Sciatic nerve (tissue), 2 donors: ENCODE results near the gene ACOXL. TPM values are rescaled to one million over a fixed set of nuclear protein-coding genes. Genes with fewer than 3 reads are reported as not detected.

Source experiments
- ATAC-seq: fragments of 200-7000 bp; cut with Tn5 transposase; one replicate; pipeline ENCODE4 v1.9.1; 2020; ENCODE audit warnings: mild to moderate bottlenecking, moderate library complexity
- DNase-seq: peaks from one replicate; pipeline ENCODE4 v3.0.0-alpha.2; 2020; ENCODE audit warnings: low spot score
- intact Hi-C: fragments of 100-400 bp; cut with DNase I; formaldehyde crosslinking; loops from one replicate; pipeline ENCODE4 v1.14.2; 2022
- total RNA-seq: library from RNA; stranded (reverse); fragmentation: NEBNext Ultra II Directional; extraction: Animal tissue kit (Norgen Biotek cat#: 25700); gene quantifications from one replicate; pipeline ENCODE4 v1.2.1, GENCODE V29; 2021
- donor health status: DM: no; HTN: no; CAD: no.
- donor health status: DM: no; HTN: no; CAD: no.

ACOXL gene
- total RNA-seq, 1 donor from 2014 or later, result not detected

DNA sequence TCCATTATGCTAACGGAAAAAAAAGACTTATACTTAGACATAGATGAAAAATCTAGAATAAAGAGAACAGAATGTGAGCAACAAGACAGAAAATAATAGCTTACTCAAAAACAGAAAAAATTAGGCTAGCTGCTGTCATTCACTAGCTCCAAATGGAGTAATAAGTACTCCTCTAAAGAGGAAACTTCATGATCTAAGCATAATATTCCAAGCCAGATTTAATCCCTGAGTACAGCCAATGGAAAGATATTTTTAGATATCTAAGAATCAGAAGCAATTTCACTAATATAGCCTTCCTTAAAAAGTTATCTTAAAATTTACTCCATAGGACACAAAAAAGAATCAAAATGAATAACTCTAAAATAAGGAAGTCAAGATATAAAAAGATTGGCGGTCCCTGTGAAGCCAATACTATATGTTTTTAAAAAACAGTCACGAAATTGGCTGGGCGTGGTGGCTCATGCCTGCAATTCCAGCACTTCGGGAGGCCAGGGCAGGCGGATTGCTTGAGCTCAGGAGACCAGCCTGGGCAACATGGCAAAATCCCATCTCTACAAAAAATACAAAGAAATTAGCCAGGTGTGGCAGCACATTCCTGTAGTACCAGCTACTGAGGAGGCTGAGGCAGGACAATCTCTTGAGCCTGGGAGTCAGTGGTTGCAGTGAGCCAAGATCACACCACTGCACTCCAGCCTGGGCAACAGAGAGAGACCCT, 265.1 kb downstream of the ACOXL start:
- DNase-seq (no peak), ATAC-seq (no peak)
- intact Hi-C loops, result no loop called here

DNA sequence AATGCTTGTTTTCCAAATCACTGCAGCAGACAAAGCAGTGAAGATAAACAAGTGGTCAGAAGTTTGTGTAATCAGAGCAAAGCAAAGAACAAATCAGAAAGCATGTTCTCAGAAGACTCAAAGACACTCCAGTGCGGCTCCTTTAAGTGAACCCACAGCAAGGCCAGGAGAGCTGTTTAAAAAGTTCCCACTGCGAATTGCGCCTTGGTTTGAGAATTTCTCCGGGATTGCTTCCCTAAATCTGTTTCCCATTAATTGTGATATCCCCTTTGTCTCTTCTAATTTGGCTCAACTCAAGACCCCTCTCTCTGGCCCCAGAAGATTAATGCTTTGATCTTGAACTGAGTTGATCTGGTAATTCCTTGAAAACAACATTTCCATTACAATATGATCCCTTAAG, 265.9 kb downstream of the ACOXL start:
- DNase-seq, result no peak
- ATAC-seq, result no peak
- intact Hi-C loops, result no loop called here

DNA sequence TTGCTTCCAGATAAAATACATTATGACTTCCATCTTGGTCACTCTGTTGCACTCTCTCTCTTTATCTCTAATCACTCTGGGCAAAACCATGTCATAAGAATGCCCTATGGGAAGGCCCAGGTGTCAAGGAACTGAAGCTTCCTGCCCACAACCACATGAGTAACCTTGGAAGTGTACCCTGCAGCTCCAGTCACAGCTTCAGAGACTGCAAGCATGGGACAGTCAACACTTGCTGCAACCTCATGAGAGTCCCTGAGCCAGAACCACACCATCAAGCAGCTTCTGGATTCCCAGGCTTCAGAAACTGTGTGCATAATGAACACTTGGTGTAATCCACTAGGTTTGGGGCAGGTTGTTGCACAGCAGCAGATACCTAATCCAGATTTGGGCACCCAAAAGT, 267.3 kb downstream of the ACOXL start:
- DNase-seq (no peak), ATAC-seq (no peak)
- intact Hi-C loops, result no loop called here

DNA sequence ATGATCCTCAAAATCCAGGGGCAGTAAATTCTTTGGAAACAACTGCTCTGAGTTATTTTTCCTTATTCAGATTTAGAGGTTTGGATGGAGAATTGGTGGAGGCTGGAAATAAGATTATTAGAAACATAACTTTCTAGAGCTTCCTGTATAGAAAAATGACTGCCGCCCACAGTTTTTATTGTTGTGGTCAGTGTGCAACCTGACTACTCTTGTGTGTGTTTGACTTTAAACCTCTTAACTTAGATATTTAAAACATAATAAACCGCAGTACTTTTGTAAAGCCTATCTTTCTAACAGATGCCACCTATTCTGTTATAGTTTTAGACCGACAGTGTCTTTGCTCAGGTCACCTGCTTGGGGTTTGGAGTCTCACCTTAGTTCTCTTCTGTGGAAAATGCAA, 272.9 kb downstream of the ACOXL start:
- intact Hi-C loops, result no loop called here
- ATAC-seq (no peak), DNase-seq (no peak)

DNA sequence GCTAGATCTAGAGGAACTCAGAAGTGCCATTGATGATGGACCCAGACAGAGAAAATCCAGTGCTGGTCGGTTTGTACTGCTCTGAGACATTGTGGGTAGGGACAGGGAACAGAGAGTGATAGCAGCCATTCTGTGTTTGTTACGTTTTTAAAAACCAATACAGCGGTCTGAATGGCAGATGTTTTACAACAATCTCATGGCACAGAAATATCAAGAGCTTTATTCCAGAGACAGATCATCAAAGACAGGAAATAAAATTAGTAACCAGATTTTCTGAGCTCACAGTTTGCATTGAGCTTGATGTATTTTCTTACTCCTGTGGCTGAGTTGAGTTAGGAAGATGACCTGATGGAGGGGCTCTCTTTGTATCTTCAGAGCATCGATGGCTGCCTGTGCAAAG, 273.4 kb downstream of the ACOXL start:
- intact Hi-C loops, result no loop called here
- no peak for DNase-seq
- no peak for ATAC-seq

DNA sequence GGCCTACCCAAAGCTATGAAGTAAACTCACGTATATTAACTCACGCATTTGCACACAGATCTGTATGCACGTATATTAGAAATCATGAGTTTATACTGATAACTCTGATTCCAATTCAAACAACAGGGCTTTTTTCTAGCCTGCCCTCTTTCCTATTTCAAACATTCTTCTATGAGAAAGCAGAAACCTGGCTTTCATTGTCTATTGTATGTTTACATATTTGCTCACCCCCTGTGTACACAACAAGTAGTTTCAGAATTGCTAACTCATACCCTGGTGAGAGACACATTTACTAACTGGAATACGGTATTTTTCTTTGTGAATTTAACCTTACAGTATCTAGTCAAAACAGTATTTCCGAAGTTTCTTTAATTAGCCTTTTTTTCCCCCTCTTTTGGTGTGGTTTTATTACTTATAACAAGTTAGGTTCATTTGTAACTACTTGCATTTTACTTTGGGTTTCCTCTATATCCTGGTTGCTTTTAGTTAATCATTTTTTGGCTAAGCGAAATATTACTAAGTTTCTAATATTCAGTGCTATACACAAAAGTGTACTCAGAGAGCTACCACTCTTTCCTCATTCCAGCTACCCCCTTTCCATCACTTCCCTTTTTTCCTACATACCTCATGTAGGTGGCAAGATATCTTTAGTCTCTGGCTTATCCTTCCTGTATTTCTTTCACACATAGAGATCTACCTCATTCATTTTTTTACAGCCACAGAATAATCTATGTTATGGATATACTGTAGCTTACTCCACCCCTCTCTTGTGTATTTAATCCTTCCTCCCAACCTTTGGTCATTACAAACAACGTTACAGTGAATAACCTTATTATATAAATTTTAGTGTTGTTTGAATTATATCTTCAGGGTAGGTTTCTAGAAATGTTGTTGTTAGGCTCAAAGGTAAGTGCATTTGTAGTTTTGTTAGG, 275.6 kb downstream of the ACOXL start:
- no peak for DNase-seq
- no peak for ATAC-seq
- intact Hi-C loops, result no loop called here

DNA sequence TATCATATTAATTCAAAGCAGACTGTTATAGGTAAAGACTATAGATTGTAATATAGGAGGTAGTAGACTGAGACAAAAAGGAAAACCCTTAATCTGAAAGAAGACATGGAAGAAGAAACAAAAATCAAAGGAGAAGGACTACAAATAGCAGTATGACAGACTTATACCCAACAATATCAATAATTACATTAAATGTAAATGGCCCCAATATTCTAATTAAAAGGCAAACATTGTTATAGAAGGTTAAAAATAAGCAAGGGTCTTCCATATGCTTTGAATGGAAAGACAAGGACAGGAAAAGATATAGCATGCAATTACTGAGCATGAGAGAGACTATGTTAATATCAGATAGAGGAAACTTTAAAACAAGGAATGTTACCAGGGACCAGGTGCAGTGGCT, 278.8 kb downstream of the ACOXL start:
- intact Hi-C loops, result no loop called here
- no peak for ATAC-seq

DNA sequence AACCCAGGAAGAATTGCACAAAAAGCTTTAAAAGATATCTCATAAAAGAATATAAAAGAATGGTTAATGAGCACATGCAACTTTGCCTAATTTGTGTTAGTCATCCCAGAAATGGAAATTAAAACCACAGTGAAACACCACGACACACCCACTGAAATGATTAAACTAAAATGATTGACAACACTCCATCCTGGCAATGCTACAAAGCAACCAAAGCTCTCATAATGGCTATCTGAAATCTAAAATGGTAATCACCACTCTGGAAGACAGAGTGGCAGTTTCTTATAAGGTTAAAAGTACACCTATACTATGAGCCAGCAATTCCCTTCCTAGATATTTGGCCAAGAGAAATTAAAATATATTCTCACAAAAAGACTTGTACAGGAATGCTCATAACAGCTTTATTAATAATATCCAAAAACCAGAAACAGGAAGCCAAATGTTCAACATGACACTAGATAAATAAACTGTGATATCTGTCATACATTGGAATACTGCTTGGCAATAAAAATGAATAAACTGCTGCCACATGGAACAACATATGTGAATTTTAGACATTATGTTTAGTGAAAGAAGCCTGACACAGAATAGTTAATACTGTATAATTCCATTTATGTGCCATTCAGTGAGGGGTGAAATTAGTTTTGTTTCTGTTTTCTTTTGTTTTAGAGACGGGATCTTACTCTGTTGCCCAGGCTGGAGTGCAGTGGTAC, 283.1 kb downstream of the ACOXL start:
- no peak for DNase-seq
- intact Hi-C loops, result no loop called here
- ATAC-seq, result no peak

More for the DNA sequence above, 278.8 kb downstream of the ACOXL start:
- DNase-seq, result no peak

DNA sequence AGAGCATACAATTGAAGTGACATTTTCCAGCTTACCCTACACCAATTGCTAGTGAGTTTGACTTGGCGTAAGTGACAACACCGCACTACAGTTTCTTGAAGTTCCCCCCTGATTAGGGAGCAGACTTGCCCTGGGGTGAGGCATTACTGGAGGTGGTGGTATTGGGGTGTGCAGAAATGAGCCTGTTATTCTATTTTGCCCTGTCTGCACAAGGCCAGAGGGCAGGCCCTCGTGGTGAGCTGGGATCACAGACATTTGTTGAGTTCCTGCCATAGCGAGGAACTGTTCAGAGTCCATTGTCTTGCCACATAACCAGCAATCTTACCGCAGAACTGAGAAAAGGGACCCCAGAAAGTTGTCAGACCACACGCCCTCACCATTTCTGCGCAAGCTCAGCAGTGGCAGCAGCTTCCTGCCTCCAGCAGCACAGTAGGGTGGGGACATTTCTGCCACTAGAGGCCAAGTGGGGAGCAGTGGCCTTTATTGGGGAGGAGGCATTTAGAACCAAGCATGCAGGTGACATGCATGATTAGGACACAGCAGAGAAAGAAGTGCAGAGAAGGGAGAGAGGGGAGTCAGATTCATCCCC, 284.8 kb downstream of the ACOXL start:
- ATAC-seq (no peak), DNase-seq (no peak)
- intact Hi-C loops, result no loop called here

DNA sequence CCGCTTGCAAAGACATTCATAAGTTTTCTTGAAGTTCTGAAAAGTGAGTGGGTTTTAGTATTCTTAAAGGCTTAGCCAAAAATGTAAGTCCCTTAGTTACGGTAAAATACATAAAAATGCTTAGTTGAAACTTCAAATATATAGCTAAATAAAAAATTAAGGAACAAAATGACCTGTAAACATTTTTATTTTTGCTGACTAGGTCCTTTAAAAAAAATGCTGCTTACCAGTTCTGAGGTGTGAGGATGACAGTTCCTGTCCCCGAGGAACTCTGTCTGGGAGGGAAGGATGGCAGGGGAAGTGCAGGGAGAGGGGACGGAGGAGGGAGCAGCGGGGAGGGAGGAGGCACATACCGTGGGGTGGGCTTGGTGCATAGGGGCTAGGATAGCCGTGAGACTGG, 285.5 kb downstream of the ACOXL start:
- intact Hi-C loops, result no loop called here
- DNase-seq (no peak), ATAC-seq (no peak)

DNA sequence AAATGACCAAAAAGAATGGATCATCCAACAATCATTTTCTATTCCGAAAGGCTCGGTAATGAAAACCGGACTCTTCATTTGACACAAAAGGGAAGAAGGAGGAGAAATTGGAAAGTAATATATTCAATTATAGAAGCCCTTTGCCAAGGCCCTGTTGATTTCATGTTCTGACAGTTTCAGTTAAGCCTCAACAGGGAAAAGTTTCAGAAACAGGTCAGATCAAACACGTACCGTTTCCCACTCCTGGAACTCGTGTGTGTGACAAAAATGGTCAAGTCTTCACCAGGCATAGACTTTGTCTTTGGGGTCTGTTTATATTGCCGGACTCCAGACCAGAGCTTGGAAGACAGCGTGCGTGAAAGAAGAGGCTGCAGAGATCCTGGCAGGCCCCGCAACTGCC, 287.0 kb downstream of the ACOXL start:
- no peak for ATAC-seq

DNA sequence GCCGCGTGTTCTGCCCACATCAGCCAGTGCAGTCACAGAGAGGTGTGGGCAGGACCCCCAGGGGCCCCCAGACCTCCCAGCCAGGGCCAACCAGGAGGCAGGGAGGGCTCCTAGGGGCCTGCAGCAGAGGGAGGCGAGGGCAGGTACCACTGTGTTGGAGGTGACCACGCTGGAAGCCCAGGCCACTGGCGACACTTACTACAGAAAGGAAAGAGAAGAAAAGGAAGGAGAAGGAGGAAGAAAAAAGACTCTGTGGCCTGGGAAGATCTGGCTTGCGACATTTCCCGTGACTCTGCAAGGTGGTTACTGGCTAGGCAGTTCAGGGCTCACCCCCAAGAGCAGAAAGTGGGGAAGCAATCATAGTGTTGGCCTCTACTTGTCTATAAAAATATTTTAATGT, 290.3 kb downstream of the ACOXL start:
- DNase-seq (no peak), ATAC-seq (no peak)
- intact Hi-C loops, result no loop called here

More for the DNA sequence above, 287.0 kb downstream of the ACOXL start:
- intact Hi-C loops, result no loop called here
- DNase-seq, result no peak

DNA sequence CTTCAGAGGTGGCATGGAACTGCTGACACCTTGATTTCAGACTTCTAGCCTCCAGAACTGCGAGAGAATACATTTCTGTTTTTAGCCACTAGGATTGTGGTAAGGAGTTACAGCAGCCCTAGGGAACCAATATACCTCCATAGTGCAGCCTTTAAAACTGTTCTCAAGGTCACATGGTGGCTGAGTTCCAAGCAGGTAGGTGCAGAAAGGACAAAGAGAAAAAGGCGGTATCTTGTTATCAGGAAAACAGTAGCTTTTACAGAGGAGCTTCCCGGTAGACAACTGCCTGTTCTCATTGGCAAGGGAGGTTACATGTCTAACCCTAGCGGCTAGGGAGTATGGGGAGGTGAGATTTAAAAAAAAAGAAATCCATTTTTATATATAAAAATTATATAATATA, 292.1 kb downstream of the ACOXL start:
- intact Hi-C loops, result no loop called here
- ATAC-seq (no peak), DNase-seq (no peak)

DNA sequence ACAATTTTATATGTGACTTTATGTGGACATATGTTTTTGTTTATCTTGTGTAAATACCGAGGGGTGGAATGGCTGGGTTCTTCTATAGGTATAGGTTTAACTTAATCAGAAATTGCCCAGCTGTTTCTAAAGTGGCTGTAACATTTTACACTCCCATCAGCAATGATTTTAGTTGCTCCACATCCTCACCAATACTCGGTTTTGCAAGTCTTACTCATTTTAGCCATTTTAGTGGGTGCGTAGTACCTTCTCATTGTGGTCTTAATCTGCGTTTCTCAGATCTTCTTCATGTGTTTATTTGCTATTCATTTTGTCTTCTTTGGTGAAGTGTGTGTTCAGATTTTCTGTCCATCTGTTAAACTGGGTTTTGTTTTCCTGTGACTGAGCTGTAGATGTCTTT, 292.9 kb downstream of the ACOXL start:
- DNase-seq, result no peak
- intact Hi-C loops, result no loop called here
- no peak for ATAC-seq

DNA sequence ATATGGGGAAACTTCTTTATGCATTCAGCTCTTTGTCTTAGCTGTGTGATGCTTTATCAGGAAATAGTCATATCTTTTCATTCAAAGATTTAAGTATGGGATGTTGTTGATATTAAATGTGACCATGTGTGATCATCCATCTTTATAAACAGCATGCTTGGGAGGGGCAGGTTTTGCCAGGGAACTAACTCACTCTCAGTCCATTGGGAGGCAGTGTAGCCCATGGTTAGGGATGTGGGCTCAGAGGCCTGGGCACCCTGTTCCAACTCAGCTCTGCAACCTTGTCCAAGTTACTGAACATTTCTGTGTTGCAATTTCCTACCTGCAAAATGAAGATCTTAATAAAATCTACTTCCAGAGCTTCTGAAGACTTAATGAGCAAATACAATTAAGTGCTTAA, 296.3 kb downstream of the ACOXL start:
- intact Hi-C loops, result no loop called here
- ATAC-seq, result no peak

DNA sequence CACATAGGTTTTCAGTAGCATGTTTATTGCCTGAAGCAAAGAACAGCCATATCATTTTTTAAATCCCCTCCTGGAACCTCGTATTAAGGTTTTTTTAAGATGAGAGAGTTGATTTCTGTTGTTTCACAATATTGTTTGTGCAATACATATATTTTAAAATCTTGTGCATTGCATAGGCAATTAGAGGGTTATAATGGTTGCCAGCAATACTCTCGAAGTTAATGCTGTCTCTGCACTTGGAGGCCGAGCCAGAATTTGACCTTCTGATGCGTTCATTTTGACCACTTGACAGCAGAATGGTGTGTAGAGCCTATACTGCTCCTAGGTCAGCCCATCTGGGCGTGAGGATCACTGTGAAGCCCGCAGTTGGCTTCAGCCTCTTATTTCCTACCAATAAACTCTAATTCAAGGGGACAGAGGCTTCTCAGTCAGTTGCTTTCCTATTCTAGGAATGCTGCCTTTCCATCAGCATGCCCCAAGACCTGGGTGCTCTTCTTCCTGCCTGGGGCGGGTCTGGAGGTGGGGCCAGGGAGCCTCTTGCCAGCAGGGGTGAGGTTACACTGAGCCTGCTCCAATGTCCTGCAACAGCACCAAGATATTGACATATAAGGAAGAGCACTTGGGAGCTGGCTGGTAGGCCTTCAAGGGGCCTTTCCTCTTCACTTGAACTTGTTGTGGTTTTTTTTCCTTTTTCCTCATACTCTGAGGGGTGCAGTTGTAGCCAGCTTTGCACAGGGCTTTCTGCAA, 297.0 kb downstream of the ACOXL start:
- intact Hi-C loops, result no loop called here
- ATAC-seq (no peak), DNase-seq (no peak)

More for the DNA sequence above, 296.3 kb downstream of the ACOXL start:
- no peak for DNase-seq

DNA sequence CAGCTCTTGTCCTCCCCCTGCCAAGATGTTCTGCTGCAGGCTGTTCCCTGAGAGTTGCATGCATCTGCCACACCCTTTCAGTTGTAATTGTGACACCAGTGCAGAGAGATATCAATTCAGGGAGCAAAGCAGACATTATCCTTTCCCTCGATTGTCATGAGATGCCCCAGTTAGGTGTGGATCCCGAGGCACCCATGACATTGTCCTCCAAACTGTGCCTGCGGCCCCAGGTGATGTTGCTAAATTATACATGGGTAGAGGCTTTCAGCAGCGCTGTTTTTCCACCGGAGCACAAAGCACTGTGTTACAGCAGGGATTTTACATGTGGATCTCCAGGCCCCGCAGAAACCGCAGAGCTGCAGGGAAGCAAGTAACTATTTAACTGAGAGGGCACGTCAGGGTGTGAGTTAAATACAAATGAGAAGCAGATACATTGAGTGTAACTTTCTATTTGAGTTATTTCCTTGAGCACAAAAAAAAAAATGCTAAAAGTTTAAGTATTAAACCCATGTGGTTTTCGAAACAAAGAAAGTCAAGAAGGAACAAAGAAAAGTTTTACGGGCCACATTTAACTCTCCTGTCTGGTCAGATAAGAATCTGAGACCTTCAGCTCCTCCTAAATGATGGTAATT, 298.0 kb downstream of the ACOXL start:
- DNase-seq, result no peak
- intact Hi-C loops, result no loop called here

DNA sequence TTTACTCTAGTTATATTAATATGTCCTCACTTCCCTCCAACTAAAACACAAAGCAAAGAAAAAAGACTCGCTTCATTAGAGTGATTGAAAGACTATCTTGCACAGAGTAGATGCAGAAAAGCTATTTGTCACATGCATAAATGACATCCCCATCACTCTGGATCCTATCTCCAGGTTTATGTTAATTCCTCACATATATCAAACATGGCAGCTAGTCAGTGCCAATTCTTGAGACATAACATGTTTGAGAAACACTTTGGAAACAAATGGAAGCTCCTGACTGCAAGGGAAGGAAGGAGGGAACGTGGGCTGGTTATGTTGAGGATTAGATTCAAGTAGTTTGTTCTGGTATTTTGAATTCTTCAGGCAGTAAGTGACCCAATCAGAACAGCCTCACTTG, 298.6 kb downstream of the ACOXL start:
- no peak for DNase-seq
- no peak for ATAC-seq
- intact Hi-C loops, result no loop called here

More for the DNA sequence above, 298.0 kb downstream of the ACOXL start:
- no peak for ATAC-seq
